Panc1 (cell line): ENCODE results near the gene VSX2. TPM values are rescaled to one million over a fixed set of nuclear protein-coding genes. Genes with fewer than 3 reads are reported as not detected.

ENCODE experiments used
- ATAC-seq: fragments of 200-7000 bp; cut with Tn5 transposase; 2 replicates; pipeline ENCODE4 v1.9.1; 2020; ENCODE audit warnings: mild to moderate bottlenecking, moderate library complexity
- BruUV-seq: library from RNA; stranded (reverse); fragments of 400-500 nt; replicated peaks from 2 replicates; lab custom pipeline; 2021; lab: Mats Ljungman, UMichigan
- CTCF ChIA-PET: fragments of 300-600 bp; sonication (Branson Sonifier 250); formaldehyde crosslinking; loops from one replicate; lab custom pipeline; 2022; ENCODE audit warnings: antibody characterized with exemption; lab: Charles Lee
- POLR2A ChIA-PET: fragments of 300-600 bp; sonication (Branson Sonifier 250); formaldehyde crosslinking; loops from one replicate; lab custom pipeline; 2022; ENCODE audit warnings: antibody characterized with exemption; lab: Charles Lee
- DNase-seq: peaks from one replicate; pipeline ENCODE4 v3.0.0-alpha.2; 2010; ENCODE audit warnings: low read depth, low spot score
- H3K27ac ChIP-seq: 2 replicates; pipeline ENCODE4 v1.5.1; 2011; ENCODE audit warnings: mild to moderate bottlenecking, low read length, inconsistent platforms
- H3K27me3 ChIP-seq: fragments of 200-500 bp; sonication (Bioruptor generic); 2 replicates; pipeline ENCODE4 v1.6.0; 2014; ENCODE audit warnings: low read length, inconsistent platforms; ENCODE audit not compliant: control insufficient read depth, insufficient read depth
- H3K36me3 ChIP-seq: fragments of 200-500 bp; sonication (Bioruptor generic); 2 replicates; pipeline ENCODE4 v1.5.1; 2014; ENCODE audit warnings: inconsistent platforms, mild to moderate bottlenecking, low read length, moderate library complexity; ENCODE audit not compliant: control insufficient read depth, insufficient read depth
- H3K4me1 ChIP-seq: 2 replicates; pipeline ENCODE4 v1.5.1; 2011; ENCODE audit warnings: inconsistent platforms, mild to moderate bottlenecking, low read length, moderate library complexity; ENCODE audit not compliant: control insufficient read depth, insufficient read depth
- H3K4me3 ChIP-seq, 2 experiments: 2 replicates each; pipeline ENCODE4 v1.5.1; 2011 to 2012; ENCODE audit warnings: low read depth in 2 of 2, low read length in 2 of 2, mild to moderate bottlenecking in 2 of 2, inconsistent platforms in 1 of 2, moderate library complexity in 1 of 2
- H3K9me3 ChIP-seq: fragments of 200-500 bp; sonication (Bioruptor generic); 2 replicates; pipeline ENCODE4 v1.5.1; 2014; ENCODE audit warnings: low read depth, mild to moderate bottlenecking, inconsistent platforms, low read length, moderate library complexity; ENCODE audit not compliant: control insufficient read depth, insufficient read depth
- POLR2AphosphoS5 ChIP-seq: IDR thresholded peaks from 2 replicates; pipeline ENCODE4 v1.6.1; 2012; ENCODE audit warnings: mild to moderate bottlenecking, low read depth, low read length, moderate library complexity
- REST ChIP-seq, 2 experiments: IDR thresholded peaks; 2 replicates each; pipeline ENCODE4 v1.6.1; 2011 to 2012; ENCODE audit warnings: low read depth in 2 of 2, control low read depth in 1 of 2, low read length in 1 of 2, mild to moderate bottlenecking in 1 of 2, moderate library complexity in 1 of 2; ENCODE audit not compliant: insufficient read depth in 1 of 2
- SIN3A ChIP-seq: IDR thresholded peaks from 2 replicates; pipeline ENCODE4 v1.6.1; 2012; ENCODE audit warnings: low read depth, mild to moderate bottlenecking, low read length, moderate library complexity, borderline replicate concordance; ENCODE audit not compliant: insufficient read depth
- TCF7L2 ChIP-seq: IDR thresholded peaks from 2 replicates; pipeline ENCODE4 v1.6.1; 2011; ENCODE audit warnings: mild to moderate bottlenecking, low read depth, low read length, inconsistent platforms
- in situ Hi-C: cut with HindIII; loops from 2 replicates; pipeline ENCODE4 v1.10.0; 2016; ENCODE audit warnings: low sequenced_read_pairs, low pct_unique_long_range_greater_than_20kb
- intact Hi-C: fragments of 100-400 bp; cut with micrococcal nuclease; formaldehyde crosslinking; loops from one replicate; pipeline ENCODE4 v1.10.0; 2022; ENCODE audit not compliant: unreplicated experiment
- total RNA-seq: library from RNA; stranded (reverse); gene quantifications from one replicate; pipeline ENCODE4 v1.2.1, GENCODE V29; 2021; ENCODE audit not compliant: unreplicated experiment
- TF ChIP-seq, protein P1 (sequence below): fragments of 450-650 bp; IDR thresholded peaks from 2 replicates; pipeline ENCODE4 v1.5.1; 2017; ENCODE audit warnings: mild to moderate bottlenecking

Gene VSX2
- total RNA-seq, 1 experiment from 2014 or later: not detected

- intact Hi-C loops: no loop called here
- ATAC-seq: no peak
- no TSS peak for BruUV-seq
- Histone ChIP-seq H3K9me3 (no peaks in the 10 kb centered on the region), H3K27me3 (no peaks in the 10 kb centered on the region), H3K27ac (no peak overlapping the region), H3K4me1 (no peaks in the 10 kb centered on the region), H3K4me3 (no peak overlapping the region), H3K36me3 (no peaks in the 10 kb centered on the region)
- DNase-seq: no peak
- in situ Hi-C loops: no loop called here
- TF ChIP-seq, protein P1, sequence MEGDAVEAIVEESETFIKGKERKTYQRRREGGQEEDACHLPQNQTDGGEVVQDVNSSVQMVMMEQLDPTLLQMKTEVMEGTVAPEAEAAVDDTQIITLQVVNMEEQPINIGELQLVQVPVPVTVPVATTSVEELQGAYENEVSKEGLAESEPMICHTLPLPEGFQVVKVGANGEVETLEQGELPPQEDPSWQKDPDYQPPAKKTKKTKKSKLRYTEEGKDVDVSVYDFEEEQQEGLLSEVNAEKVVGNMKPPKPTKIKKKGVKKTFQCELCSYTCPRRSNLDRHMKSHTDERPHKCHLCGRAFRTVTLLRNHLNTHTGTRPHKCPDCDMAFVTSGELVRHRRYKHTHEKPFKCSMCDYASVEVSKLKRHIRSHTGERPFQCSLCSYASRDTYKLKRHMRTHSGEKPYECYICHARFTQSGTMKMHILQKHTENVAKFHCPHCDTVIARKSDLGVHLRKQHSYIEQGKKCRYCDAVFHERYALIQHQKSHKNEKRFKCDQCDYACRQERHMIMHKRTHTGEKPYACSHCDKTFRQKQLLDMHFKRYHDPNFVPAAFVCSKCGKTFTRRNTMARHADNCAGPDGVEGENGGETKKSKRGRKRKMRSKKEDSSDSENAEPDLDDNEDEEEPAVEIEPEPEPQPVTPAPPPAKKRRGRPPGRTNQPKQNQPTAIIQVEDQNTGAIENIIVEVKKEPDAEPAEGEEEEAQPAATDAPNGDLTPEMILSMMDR: no peak
- no peak for TF ChIP-seq SIN3A
- TF ChIP-seq POLR2AphosphoS5: no peak
- ChIA-PET POLR2A (no interaction called here), CTCF (no interaction called here)
Observed at GRCh38 chr14:74221741-74222140, 17.5 kb upstream of the VSX2 start.

- Histone ChIP-seq H3K4me1 (no peaks in the 10 kb centered on the region), H3K27me3 (no peaks in the 10 kb centered on the region), H3K27ac (no peak overlapping the region), H3K36me3 (no peaks in the 10 kb centered on the region), H3K4me3 (no peak overlapping the region), H3K9me3 (no peaks in the 10 kb centered on the region)
- TF ChIP-seq, protein P1: no peak
- TF ChIP-seq TCF7L2 (no peak), REST (IDR thresholded peaks at IDR 0.05; ENCODE audit: insufficient read depth in 1 of 2, low read depth in 2 of 2, low read length in 1 of 2) (no peak), POLR2AphosphoS5 (no peak), SIN3A (no peak)
- in situ Hi-C loops: no loop called here
- no TSS peak for BruUV-seq
- DNase-seq (no peak), ATAC-seq (no peak)
- POLR2A ChIA-PET: no interaction called here
- intact Hi-C loops: no loop called here
- CTCF ChIA-PET: no interaction called here
Observed at GRCh38 chr14:74223016-74223415, 16.2 kb upstream of the VSX2 start.
